ENCODE data around the gene HEATR3. TPM values are rescaled to one million over a fixed set of nuclear protein-coding genes. Genes with fewer than 3 reads are reported as not detected.

Gene HEATR3
- total RNA-seq, 1 donor from 2014 or later, result 18.3 TPM

DNA sequence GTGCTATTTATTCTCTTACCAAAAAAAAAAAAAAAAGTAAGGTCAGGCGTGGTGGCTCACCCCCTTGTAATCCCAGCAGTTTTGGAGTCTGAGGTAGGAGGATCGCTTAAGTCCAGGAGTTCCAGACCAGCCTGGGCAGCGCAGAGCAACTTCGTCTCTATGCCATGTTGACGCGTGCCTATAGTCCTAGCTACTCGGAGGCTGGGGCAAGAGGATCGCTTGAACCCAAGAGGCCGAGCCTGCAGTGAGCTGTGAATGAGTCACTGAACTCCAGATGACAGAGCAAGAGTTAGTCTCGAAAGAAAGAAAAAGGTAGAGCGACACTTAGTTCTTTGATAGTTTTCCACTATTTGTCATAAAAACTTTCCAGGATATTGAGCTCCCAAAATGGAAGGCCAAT lies 86.0 kb downstream of the HEATR3 start:
- TF ChIP-seq, protein P1, sequence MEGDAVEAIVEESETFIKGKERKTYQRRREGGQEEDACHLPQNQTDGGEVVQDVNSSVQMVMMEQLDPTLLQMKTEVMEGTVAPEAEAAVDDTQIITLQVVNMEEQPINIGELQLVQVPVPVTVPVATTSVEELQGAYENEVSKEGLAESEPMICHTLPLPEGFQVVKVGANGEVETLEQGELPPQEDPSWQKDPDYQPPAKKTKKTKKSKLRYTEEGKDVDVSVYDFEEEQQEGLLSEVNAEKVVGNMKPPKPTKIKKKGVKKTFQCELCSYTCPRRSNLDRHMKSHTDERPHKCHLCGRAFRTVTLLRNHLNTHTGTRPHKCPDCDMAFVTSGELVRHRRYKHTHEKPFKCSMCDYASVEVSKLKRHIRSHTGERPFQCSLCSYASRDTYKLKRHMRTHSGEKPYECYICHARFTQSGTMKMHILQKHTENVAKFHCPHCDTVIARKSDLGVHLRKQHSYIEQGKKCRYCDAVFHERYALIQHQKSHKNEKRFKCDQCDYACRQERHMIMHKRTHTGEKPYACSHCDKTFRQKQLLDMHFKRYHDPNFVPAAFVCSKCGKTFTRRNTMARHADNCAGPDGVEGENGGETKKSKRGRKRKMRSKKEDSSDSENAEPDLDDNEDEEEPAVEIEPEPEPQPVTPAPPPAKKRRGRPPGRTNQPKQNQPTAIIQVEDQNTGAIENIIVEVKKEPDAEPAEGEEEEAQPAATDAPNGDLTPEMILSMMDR (conservative IDR thresholded peaks at IDR 0.05; ENCODE audit: low read depth, low read length), result no peak
- DNase-seq (ENCODE audit: low read depth), result no peak
- H3K4me3 ChIP-seq (ENCODE audit: low read depth, low read length), result no peak overlapping the region

- peak overlapping the region; percentile 89 for H3K4me3 ChIP-seq (ENCODE audit: low read depth, low read length)
- no peak for DNase-seq (ENCODE audit: low read depth)
- TF ChIP-seq, protein P1 (conservative IDR thresholded peaks at IDR 0.05; ENCODE audit: low read depth, low read length), result no peak
Observed at GRCh38 chr16:50152351-50152806, 86.6 kb downstream of the HEATR3 start.

GRCh38 chr16:50152807-50153595 lies 87.2 kb downstream of the HEATR3 start, which contains the start of gene TENT4B:
Gene TENT4B, plus strand, starts transcription at chr16:50153306. Its CDS starts 316 bp downstream, at chr16:50153622.
- TF ChIP-seq, protein P1 (conservative IDR thresholded peaks at IDR 0.05; ENCODE audit: low read depth, low read length), result no peak
- H3K4me3 ChIP-seq (ENCODE audit: low read depth, low read length), result peak within 1 kb of the TSS; percentile 89
- no peak for DNase-seq (ENCODE audit: low read depth)

- DNase-seq (ENCODE audit: low read depth), result no peak
- TF ChIP-seq, protein P1 (conservative IDR thresholded peaks at IDR 0.05; ENCODE audit: low read depth, low read length), result no peak
- peak overlapping the region; percentile 83 for H3K4me3 ChIP-seq (ENCODE audit: low read depth, low read length)
Observed at GRCh38 chr16:50153596-50154419, 88.0 kb downstream of the HEATR3 start.

DNA sequence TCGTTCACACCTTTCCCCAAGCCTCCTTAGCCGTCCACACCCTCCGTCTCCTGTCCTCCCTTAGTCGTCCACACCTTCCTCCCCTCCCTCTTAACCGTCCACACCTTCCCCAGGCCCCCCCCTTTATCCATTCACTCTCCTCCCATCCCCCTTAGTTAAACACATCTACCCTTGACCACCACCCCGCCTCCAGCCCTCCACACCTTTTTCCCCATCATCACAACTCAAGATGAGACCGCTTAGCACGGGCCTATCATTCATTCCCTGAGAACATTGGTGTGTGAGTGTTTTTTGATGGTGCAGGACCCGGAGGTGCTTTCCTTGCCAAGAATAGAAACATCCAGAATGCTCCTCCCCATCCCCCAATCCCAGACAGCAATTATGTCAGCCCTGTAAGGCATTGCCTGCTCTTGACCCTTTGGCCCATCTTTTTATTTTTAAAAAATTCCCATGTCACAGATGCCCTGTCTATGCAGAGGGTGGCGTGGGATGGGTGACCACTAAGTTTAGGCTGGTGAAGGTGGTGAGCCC lies 88.7 kb downstream of the HEATR3 start:
- no peak for DNase-seq (ENCODE audit: low read depth)
- peak overlapping the region; percentile 83 for H3K4me3 ChIP-seq (ENCODE audit: low read depth, low read length)
- TF ChIP-seq, protein P1 (conservative IDR thresholded peaks at IDR 0.05; ENCODE audit: low read depth, low read length), result no peak

DNA sequence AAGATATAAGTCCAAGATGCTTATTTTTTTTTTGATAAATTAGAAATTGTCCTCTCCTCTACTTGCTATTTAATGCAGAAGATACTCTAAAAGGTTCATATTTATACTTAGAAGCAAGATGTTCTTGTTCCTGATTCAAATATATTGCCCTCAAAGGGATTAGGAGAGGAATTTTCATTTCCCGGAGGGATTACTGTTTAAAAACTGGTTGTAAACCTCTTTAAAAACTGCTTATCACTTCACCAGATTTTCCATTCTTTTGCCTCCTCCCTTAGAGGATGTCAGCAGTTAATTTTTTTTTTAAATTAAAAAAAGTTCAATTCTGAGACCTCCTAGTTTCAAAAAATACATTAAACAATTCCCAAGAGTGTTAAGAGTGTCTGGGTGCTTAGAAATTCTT lies 90.2 kb downstream of the HEATR3 start:
- DNase-seq (ENCODE audit: low read depth), result no peak
- TF ChIP-seq, protein P1 (conservative IDR thresholded peaks at IDR 0.05; ENCODE audit: low read depth, low read length), result no peak
- peak overlapping the region; percentile 83 for H3K4me3 ChIP-seq (ENCODE audit: low read depth, low read length)

Other genes with a start within 250 kb of the HEATR3 start
- 0.22 and 0.69 TPM in 2 replicates for gene ZNF423, start 209.9 kb upstream of the HEATR3 start, total RNA-seq
- 13.1 and 20.3 TPM in 2 replicates for gene CNEP1R1, start 40.7 kb upstream of the HEATR3 start, total RNA-seq
- 7.7 and 9.4 TPM in 2 replicates for gene TENT4B, start 87.3 kb downstream of the HEATR3 start, total RNA-seq
- 17.0 and 33.4 TPM in 2 replicates for gene ADCY7, start 200.6 kb downstream of the HEATR3 start, total RNA-seq

All from epithelial cell of proximal tubule (primary cell).